KOPT-K1 (cell line): Measurements from ENCODE around the gene CIDEB.

Experiments used
- H3K27ac ChIP-seq: fragments of 200-600 bp; sonication (generic); 2 replicates; pipeline ENCODE4 v1.5.1; 2016; ENCODE audit warnings: antibody characterized with exemption, mild to moderate bottlenecking, low read depth, low read length; ENCODE audit not compliant: poor library complexity, severe bottlenecking
- H3K36me3 ChIP-seq: fragments of 200-600 bp; sonication (generic); 2 replicates; pipeline ENCODE4 v1.5.1; 2017; ENCODE audit warnings: antibody characterized with exemption, mild to moderate bottlenecking, low read length, moderate library complexity; ENCODE audit not compliant: insufficient read depth
- H3K9me3 ChIP-seq: fragments of 200-600 bp; sonication (generic); 2 replicates; pipeline ENCODE4 v1.5.1; 2017; ENCODE audit warnings: antibody characterized with exemption, low read length, mild to moderate bottlenecking; ENCODE audit not compliant: insufficient read depth, poor library complexity, severe bottlenecking

CIDEB gene

GRCh38 chr14:24291446-24292117, 16.2 kb downstream of the CIDEB start:
- Histone ChIP-seq H3K27ac (no peak overlapping the region), H3K9me3 (no peaks in the 10 kb centered on the region), H3K36me3 (peaks cover 40% of the 10 kb centered on the region)

GRCh38 chr14:24290746-24291145, 17.0 kb downstream of the CIDEB start:
- Histone ChIP-seq H3K36me3 (peaks cover 36% of the 10 kb centered on the region), H3K27ac (no peak overlapping the region), H3K9me3 (no peaks in the 10 kb centered on the region)

GRCh38 chr14:24289649-24290280, 18.0 kb downstream of the CIDEB start:
- no peak overlapping the region for H3K27ac ChIP-seq
- peaks cover 31% of the 10 kb centered on the region for H3K36me3 ChIP-seq
- H3K9me3 ChIP-seq, result no peaks in the 10 kb centered on the region

GRCh38 chr14:24286996-24287395, 20.8 kb downstream of the CIDEB start:
- Histone ChIP-seq H3K9me3 (no peaks in the 10 kb centered on the region), H3K27ac (no peak overlapping the region), H3K36me3 (peaks cover 22% of the 10 kb centered on the region)

- no peaks in the 10 kb centered on the region for H3K9me3 ChIP-seq
- H3K27ac ChIP-seq, result no peak overlapping the region
- H3K36me3 ChIP-seq, result peaks cover 10% of the 10 kb centered on the region; the same call in 1 of the 2 replicates
Measured at GRCh38 chr14:24285351-24285750, 22.4 kb downstream of the CIDEB start.

- H3K27ac ChIP-seq, result no peak overlapping the region
Measured at GRCh38 chr14:24284501-24285035, 23.2 kb downstream of the CIDEB start.

GRCh38 chr14:24283796-24284460, 23.8 kb downstream of the CIDEB start:
- Histone ChIP-seq H3K9me3 (no peaks in the 10 kb centered on the region), H3K36me3 (no peaks in the 10 kb centered on the region), H3K27ac (no peak overlapping the region)

More at GRCh38 chr14:24284501-24285035, 23.2 kb downstream of the CIDEB start:
- H3K9me3 ChIP-seq, result no peaks in the 10 kb centered on the region
- H3K36me3 ChIP-seq, result peaks cover 2% of the 10 kb centered on the region; the same call in 1 of the 2 replicates

GRCh38 chr14:24282736-24283135, 25.0 kb downstream of the CIDEB start:
- Histone ChIP-seq H3K9me3 (no peaks in the 10 kb centered on the region), H3K27ac (no peak overlapping the region), H3K36me3 (no peaks in the 10 kb centered on the region)

- no peaks in the 10 kb centered on the region for H3K9me3 ChIP-seq
- no peak overlapping the region for H3K27ac ChIP-seq
- no peaks in the 10 kb centered on the region for H3K36me3 ChIP-seq
Measured at GRCh38 chr14:24281636-24282035, 26.1 kb downstream of the CIDEB start.

GRCh38 chr14:24280797-24281460, 26.8 kb downstream of the CIDEB start:
- H3K9me3 ChIP-seq, result no peaks in the 10 kb centered on the region
- H3K27ac ChIP-seq, result no peak overlapping the region
- H3K36me3 ChIP-seq, result no peaks in the 10 kb centered on the region

- H3K9me3 ChIP-seq, result no peaks in the 10 kb centered on the region
- H3K27ac ChIP-seq, result no peak overlapping the region
- no peaks in the 10 kb centered on the region for H3K36me3 ChIP-seq
Measured at GRCh38 chr14:24279301-24280186, 28.2 kb downstream of the CIDEB start.

GRCh38 chr14:24278424-24278823, 29.4 kb downstream of the CIDEB start:
- H3K9me3 ChIP-seq, result no peaks in the 10 kb centered on the region

GRCh38 chr14:24277606-24278321, 30.0 kb downstream of the CIDEB start:
- Histone ChIP-seq H3K9me3 (no peaks in the 10 kb centered on the region), H3K36me3 (no peaks in the 10 kb centered on the region), H3K27ac (no peak overlapping the region)

More at GRCh38 chr14:24278424-24278823, 29.4 kb downstream of the CIDEB start:
- H3K27ac ChIP-seq, result no peak overlapping the region
- H3K36me3 ChIP-seq, result no peaks in the 10 kb centered on the region

- Histone ChIP-seq H3K9me3 (no peaks in the 10 kb centered on the region), H3K27ac (no peak overlapping the region), H3K36me3 (no peaks in the 10 kb centered on the region)
Measured at GRCh38 chr14:24277071-24277470, 30.7 kb downstream of the CIDEB start.
